Measurements from ENCODE around the gene BCL2L11.

- TF ChIP-seq POLR2A (IDR thresholded peaks at IDR 0.05) (no peak), POLR2AphosphoS5 (IDR thresholded peaks at IDR 0.05) (peak in 1 of 3 donors; percentile 12)
Observed at GRCh38 chr2:111121028-111121827, 514 bp downstream of the BCL2L11 start.
